HG02798 (cell line): ENCODE results near the gene GRN.
"Not testable (repeated sequence)": the region's sequence is repeated elsewhere in the genome, so short reads cannot be mapped to it uniquely, and the experiment has no call there.

Experiments
- ATAC-seq: cut with Tn5 transposase; IDR thresholded peaks from one replicate; pipeline ENCODE4 v1.9.1; 2021; ENCODE audit warnings: mild to moderate bottlenecking; ENCODE audit not compliant: unreplicated experiment, poor library complexity

The GRN gene

DNA sequence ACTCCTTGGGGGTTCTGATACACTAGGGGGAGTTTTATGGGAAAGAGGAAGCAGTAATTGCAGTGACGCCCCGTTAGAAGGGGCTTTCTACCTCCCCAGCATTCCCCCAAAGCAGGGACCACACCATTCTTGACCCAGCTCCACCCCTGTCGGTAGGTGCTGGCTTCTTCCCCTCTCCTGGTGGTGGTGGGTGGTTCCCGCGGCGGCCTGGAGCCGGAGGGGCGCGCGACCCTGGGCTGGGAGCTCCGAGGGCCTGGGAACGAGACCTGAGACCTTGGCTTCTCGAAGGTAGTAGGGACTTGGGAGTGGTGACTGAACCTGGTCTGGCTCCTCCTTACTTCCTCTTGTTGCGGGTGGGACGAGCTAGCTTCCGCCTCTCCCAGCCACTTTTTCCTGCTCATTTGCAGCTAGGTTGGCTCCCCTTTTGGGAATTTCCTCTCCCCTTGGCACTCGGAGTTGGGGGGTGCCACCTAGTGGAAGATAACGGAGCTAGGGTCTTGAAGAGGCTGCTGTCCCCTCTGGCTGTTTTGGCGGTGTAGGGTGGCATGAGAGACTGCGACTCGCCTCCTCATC, 438 bp downstream of the GRN start:
- ATAC-seq, result peak; percentile 8

DNA sequence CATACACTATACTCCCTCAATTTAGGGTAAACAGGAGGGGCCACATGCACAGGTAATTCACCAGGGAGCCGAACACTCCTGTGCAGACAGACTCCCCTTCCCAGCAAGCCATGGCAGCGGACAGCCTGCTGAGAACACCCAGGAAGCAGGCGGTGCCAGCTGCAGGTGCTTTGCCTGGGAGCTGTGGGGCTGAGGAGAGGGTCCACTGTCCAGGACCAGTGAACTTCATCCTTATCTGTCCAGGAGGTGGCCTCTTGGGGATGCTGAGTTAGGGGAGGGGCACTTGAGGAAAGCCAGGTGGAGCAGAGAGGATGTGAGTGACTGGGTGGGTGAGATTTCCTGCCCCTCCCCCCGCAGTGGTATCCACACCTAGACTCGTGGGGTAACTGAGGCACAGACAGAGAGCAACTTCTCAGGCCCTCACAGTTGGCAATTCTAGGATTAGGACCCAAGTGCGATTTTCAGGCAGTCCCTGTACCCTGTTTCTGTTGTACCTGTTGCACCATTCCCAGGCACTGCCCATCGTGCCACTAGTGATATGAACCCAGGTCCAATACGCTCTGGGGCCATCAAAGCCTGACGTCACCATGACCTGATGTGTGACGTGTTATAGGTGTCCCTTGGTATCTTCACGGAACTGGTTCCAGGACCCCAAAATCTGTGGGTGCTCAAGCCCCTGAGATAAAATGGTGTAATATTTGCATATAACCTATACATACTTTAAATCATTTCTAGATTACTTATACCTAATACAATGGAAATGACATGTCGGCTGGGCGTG, 1.2 kb downstream of the GRN start:
- ATAC-seq, result no peak

DNA sequence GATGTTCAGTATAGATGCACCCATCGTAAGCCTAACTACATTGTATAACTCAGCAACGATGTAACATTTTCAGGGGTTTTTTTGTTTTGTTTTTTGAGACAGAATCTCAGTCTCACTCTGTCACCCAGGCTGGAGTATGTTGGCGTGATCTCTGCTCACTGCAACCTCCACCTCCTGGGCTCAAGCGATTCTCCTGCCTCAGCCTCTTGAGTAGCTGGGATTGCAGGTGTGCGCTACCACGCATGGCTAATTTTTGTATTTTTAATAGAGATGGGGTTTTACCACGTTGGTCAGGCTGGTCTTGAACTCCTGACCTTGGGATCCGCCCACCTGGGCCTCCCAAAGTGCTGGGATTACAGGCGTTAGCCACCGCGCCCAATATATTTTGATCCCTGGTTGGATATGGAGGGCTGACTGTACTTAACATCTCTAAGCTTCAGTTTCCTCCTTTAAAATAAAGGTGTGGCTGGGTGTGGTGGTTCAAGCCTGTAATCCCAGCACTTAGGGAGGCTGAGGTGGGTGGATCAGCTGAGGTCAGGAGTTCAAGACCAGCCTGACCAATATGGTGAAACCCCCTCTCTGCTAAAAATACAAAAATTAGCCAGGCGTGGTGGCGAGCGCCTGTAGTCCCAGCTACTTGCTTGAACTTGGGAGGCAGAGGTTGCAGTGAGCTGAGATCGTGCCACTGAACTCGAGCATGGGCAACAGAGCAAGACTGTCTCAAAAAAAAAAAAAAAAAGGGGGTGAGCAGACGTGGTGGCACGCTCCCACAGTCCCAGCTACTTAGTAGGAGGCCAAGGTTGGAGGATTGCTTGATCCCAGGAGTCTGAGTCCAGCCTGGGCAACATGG, 2.3 kb downstream of the GRN start:
- not testable (repeated sequence) for ATAC-seq

DNA sequence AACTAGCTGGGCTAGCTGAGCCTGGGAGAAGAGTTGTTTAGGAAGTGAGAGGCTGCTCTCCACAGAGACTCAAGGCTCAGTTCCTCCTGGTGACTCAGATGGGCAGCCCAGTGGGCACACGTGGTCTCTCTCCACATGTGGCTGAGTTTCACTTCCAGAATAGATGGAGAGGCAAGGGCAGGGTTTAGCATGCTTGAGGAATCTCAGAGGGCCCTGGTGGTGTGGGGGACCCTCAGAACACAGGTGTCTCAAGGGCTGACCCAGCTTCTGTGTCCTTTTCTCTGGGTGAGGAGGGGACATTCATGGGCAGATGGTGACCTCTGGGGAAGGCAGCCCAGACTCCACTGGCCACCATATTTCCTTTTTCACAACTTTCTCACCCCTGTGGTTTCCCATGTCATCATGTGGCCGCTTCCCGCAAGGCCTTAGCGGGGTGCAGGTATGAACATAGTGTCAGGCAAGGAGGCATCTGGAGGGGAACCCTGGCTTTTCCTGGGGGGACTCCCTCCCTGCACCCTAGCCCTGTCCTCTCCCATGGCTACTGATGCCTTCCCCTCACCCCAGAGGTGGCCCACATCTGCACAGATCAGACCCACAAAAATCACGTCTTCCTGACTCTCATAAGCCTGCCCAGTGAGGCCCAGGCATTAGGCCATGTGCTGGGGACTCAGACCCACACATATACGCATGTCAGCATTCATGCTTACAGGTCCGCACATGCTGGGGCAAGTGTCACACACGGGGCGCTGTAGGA, 3.3 kb downstream of the GRN start:
- ATAC-seq, result peak; percentile 34

DNA sequence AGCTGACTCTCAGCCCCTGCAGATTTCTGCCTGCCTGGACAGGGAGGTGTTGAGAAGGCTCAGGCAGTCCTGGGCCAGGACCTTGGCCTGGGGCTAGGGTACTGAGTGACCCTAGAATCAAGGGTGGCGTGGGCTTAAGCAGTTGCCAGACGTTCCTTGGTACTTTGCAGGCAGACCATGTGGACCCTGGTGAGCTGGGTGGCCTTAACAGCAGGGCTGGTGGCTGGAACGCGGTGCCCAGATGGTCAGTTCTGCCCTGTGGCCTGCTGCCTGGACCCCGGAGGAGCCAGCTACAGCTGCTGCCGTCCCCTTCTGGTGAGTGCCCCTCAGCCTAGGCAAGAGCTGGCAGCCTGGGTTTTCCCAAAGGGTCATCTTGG, 3.9 kb downstream of the GRN start:
- no peak for ATAC-seq

DNA sequence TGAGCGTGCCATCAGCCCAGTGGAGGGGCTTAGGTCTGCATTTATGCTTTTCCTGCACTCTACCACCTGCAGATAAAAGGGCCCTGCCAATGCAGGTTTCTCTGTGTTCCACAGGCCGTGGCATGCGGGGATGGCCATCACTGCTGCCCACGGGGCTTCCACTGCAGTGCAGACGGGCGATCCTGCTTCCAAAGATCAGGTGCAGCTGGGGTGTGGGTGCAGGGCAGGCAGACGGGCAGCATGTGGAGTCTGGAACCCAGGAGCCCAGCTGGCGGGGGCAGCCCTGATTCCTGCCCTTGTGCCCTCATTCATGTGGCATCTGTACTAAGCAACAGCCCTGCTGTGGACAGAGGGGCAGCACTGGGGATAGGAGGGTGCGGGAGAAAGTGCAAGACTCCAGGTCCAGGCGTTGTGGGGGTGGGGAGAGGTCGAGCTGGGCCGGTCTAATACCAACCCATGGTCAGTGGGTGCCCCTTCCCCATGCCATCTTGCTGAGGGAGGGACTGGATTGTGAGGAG, 4.5 kb downstream of the GRN start:
- ATAC-seq, result no peak

DNA sequence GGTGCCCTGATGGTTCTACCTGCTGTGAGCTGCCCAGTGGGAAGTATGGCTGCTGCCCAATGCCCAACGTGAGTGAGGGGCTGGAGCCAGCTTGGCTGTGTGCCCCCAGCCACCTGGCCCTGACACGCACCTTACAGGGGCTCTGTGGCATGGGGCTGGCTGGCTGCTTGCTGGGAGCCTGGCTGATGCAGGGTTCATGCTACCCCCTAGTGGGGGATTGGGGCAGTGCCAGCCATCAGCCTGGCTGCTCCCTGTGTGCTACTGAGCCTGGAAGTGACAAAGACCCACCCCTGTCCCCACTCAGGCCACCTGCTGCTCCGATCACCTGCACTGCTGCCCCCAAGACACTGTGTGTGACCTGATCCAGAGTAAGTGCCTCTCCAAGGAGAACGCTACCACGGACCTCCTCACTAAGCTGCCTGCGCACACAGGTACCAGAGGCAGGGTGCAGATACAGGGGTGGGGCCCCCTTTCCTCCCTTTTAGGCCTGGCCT, 5.7 kb downstream of the GRN start:
- ATAC-seq, result no peak

DNA sequence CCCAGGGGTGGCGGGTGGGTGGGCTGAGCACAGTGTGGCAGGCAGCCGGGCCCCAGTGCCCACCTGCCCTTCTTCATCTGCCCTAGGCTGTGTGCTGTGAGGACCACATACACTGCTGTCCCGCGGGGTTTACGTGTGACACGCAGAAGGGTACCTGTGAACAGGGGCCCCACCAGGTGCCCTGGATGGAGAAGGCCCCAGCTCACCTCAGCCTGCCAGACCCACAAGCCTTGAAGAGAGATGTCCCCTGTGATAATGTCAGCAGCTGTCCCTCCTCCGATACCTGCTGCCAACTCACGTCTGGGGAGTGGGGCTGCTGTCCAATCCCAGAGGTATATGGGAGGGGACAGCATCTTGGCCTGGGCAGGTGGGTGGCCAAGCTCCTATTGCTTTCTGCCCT, 6.4 kb downstream of the GRN start:
- no peak for ATAC-seq

DNA sequence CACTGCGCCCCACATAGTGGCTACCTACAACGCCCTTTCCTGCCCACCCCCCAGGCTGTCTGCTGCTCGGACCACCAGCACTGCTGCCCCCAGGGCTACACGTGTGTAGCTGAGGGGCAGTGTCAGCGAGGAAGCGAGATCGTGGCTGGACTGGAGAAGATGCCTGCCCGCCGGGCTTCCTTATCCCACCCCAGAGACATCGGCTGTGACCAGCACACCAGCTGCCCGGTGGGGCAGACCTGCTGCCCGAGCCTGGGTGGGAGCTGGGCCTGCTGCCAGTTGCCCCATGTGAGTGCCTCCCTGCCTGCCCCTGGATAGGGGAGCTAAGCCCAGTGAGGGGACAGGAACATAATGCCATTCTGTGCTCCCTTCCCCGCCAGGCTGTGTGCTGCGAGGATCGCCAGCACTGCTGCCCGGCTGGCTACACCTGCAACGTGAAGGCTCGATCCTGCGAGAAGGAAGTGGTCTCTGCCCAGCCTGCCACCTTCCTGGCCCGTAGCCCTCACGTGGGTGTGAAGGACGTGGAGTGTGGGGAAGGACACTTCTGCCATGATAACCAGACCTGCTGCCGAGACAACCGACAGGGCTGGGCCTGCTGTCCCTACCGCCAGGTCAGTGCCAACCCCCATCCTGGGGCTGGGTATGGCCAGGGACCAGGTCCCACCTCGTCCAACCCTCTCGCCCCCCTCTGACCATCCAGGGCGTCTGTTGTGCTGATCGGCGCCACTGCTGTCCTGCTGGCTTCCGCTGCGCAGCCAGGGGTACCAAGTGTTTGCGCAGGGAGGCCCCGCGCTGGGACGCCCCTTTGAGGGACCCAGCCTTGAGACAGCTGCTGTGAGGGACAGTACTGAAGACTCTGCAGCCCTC, 7.1 kb downstream of the GRN start:
- no peak for ATAC-seq

DNA sequence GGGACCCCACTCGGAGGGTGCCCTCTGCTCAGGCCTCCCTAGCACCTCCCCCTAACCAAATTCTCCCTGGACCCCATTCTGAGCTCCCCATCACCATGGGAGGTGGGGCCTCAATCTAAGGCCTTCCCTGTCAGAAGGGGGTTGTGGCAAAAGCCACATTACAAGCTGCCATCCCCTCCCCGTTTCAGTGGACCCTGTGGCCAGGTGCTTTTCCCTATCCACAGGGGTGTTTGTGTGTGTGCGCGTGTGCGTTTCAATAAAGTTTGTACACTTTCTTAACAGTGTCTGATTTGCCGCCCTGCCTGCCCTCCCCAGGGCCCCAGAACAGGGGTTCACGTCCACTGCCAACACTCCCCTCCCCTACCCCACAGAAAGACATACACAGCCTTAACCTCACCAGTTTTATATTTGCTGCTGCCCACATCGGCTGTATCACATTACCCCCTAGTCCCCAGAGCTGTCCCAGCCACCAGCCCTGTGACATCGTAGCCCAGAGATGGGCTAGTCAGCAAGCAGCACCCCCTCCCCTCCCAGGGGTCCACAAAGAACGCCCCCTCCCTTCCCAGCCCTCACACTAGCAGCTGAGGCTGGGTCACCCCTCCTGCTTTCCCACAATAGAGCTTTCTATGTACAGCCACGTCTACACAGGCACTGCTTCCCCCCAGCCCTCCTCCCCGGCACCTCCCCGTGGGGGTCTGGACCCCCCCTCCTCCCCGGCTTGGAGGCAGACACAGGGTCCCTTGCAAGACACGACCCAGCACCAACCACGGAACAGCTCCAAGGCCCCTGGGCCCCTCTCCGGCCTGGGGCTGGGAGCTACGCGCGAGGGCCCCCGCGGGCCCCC, 7.9 kb downstream of the GRN start:
- ATAC-seq, result no peak

DNA sequence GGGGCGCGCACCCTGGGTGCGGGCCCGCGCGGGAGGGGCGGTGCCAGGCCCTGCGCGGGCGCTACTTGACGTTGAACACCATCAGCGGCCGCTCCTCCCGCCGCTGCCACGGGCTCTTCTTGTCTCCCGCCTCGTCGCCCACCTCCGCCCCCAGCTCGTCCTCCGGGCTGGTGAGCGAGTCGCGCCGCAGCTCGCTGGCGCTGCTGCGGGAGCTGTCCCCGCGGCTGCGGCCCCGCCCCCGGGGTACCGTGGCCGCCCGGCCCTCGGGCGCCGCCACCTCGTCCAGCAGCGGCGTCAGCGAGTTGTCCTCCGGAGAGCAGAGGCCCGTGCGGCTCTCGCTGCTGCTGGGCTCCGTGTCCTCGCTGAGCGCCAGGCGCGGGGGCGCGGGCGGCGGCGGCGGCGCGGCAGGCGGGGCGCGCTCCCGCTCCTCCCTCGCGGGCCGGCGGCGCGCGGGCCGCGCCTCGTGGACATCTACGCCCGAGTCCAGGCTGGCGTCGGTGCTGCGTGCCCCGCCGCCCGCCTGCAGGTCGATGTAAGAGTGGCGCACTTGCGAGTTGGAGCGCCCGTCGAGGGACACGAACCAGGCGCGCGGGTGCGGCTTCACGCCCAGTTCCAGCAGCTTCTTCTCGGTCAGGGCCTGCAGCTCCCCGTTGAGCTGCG, 8.7 kb downstream of the GRN start:
- no peak for ATAC-seq

DNA sequence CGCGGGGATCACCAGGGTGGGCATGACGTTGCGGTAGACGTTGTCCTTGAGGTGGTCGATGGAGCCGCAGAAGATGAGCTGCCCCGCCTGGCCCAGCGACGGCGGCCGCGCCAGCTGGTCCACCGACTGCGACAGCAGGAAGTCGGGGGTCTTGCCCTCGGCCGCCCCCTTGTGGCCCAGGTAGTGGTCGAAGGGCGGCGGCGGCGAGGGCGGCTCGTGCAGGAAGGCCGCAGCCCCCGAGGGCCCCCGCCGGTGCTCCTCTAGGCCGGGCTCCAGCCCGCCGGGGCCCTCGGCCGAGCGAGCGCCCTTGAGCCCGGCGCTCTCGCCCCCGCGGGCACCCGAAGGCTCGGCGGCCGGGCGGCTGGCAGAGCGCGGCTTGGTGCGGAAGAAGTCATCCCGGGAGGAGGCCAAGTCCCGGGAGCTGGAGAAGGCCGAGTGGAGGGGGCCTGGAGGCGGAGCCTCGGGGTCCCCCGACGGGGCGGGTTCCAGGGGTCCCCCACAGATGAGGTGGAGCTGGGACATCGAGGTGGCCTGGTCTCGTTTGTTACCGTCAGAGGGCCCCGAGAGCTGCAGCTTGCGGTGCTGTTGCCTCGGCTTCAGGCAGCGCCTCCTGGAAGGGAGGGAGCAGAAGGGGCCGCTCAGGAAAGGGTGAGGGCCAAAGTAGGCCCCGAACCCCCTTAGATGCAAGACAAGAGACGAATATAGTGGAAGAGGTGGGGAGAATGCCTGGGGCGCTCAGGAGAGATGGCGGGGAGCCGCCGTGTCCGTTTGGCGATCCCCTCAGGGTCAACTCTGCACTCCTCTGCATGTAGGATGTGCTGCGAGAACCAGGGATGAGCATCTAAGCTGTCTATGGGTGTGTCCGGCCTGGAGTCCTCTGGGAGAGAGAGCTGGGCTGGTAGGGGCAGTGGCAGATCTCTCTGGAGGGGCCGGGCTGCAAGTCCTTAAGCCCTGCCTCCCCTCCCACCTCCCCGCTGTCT, 9.8 kb downstream of the GRN start:
- ATAC-seq, result no peak

DNA sequence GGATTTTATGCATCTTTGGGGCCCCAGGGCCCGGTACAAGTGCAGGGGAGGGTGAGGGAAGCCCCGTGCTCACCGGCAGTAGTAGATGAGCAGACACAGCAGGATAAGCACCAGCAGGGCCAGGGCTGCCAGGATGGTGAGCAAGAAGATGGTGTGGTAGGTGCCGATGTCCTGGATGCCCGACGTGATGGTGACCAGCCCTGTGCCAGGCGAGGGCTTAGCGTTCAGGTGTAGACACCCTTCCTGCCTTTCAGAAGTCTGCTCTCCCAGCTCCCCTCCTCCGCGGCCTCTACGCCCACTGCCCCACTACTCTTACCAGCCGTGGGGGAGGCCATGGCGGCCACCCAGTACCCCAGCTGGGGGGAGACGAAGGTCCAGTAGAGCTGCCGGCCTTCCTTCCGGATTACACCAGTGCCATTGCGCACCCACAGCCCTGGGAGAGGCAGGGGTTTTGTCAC, 10.6 kb downstream of the GRN start:
- no peak for ATAC-seq

DNA sequence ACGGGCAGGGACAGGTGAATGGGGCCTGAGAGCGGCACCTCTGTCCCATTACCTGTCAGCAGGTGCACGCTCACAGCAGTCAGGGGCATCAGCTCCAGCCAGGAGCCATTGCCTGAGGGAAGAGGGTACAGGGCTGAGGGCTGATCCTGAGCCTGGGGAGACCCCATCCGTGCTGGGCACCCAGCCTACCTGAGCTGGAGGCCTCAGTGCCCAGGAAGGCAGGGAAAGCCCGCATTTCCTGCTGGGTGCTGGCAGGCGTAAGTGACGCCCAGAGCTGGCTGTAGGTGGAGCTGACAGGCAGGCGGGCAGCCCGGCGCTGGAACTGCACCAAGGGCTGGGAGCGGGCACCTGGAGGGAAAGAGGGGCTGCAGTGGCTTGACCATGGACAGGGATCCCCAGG, 11.1 kb downstream of the GRN start:
- ATAC-seq, result no peak

DNA sequence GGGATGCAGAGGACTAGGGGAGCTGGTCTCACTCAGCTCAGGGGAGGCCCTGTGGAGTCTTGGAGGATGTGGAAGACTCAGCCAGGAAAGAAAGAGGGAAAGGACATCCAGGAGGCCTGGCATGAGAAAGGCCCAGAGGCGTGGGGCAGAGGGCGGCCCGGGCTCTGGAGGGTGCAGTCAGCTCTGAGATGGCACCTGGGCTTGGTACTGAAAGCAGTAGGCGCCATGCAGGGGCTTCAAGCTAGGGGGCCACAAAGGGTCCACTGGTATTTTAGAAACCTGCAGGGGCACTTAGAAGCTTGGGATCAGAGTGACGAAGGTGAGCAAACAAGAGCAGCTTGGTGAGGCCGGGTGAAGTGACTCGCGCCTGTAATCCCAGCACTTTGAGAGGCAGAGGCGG, 13.0 kb downstream of the GRN start:
- ATAC-seq, result no peak

DNA sequence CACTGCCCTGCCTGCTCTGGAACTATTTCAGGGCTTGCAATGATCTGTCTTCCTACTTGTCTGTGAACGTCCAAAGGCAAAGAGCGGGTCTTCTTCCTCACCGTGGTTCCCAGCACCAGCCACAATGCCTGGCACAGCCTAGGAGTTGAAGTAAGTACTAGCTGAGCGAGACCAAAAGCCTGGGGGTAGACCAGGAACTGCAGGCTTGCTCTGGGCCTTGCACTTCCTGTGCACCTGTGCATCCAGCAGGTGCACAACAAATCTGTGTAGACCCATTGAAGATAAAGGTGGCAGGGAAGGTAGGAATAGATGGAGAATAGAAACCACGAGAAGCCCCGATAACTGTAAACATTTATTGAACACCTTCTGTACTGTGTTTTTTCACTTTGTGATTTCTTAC, 13.9 kb downstream of the GRN start:
- ATAC-seq, result no peak
